Erythroblast (primary cell): ENCODE results near the gene TLR2.

Source experiments
- GATA1 ChIP-seq: IDR thresholded peaks from 2 replicates; pipeline ENCODE4 v1.6.1; 2011; ENCODE audit warnings: low read depth, mild to moderate bottlenecking, control low read depth, low read length, moderate library complexity
- POLR2A ChIP-seq: IDR thresholded peaks from 2 replicates; pipeline ENCODE4 v1.6.1; 2011; ENCODE audit warnings: mild to moderate bottlenecking, low read length

DNA sequence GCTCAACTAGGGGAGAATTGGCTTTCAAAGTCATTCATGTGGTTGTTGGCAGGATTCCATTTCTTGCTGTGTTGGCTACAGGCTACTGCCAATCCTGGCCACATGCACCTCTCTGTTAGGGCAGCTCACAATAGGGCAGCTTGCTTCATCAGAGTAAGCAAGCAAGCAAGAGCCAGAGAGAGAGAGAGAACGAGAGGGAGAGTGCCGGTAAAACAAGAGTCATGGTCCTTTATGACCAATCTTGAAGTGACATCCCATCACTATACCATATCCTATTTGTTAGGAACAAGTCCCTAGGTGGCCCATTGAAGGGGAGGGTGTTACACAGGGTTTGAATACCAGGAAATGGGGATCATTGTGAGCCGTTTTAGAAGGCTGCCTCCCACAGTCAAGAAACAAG, 33.0 kb upstream of the TLR2 start:
- TF ChIP-seq POLR2A (no peak), GATA1 (no peak)
